Measurements from ENCODE around the gene YLPM1. TPM values are rescaled to one million over a fixed set of nuclear protein-coding genes. Genes with fewer than 3 reads are reported as not detected.

The YLPM1 gene
- total and polyA plus RNA-seq, 2 donors (not counting 1 experiment from before 2014, with no cell fraction given): 22.4 to 116 TPM

DNA sequence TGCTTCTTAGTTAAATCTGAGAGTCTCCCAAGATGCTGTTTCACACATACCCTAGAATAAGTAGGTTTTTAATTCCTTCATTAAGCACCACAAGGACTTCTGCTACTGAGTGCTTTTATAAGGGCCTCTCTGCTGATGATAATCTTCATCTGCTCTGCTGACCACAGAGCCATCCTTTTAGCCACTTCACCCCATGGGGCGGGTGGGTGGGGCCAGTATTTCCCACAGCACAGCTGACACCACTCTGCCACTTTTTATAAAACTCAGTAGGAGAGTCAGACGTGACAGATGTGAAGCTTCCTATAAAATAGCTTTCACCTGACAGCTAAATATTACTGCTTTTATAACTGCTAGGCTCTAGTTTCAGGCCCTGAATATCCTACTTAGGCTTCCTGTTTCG is 29.9 kb upstream of the YLPM1 start:
- intact Hi-C loops (cut with micrococcal nuclease): no loop called here
- Mint-ChIP-seq H3K9me3 (ENCODE audit: insufficient read depth) (no peaks in the 10 kb centered on the region), H3K4me3 (no peak overlapping the region), H3K27ac (no peak overlapping the region), H3K4me1 (no peaks in the 10 kb centered on the region), H3K27me3 (no peaks in the 10 kb centered on the region)
- peaks cover 3% of the 10 kb centered on the region for H3K79me2 ChIP-seq (ENCODE audit: control insufficient read depth, insufficient read depth, low read length)
- H3K4me3 ChIP-seq (ENCODE audit: control extremely low read depth in 1 of 5, extremely low read depth in 1 of 5, insufficient read depth in 1 of 5, low read depth in 2 of 5, low read length in 4 of 5): no peak overlapping the region
- H3K4me2 ChIP-seq (replicated peaks; ENCODE audit: low read depth, low read length, poor library complexity, severe bottlenecking): no peak overlapping the region
- no peak overlapping the region for H2AFZ ChIP-seq (ENCODE audit: insufficient read depth, low read depth, low read length, poor library complexity, severe bottlenecking)
- no peak overlapping the region for H3K27ac ChIP-seq (ENCODE audit: low read length in 2 of 2)
- 100% methylated on average over 2 of the region's 3 CpGs for WGBS (ENCODE audit: insufficient coverage)
- no peaks in the 10 kb centered on the region for H3K9me3 ChIP-seq (ENCODE audit: control extremely low read depth in 1 of 3, control insufficient read depth in 2 of 3, insufficient read depth in 1 of 3, low read length in 2 of 3)
- no peak for TF ChIP-seq EZH2 (IDR thresholded peaks at IDR 0.05; ENCODE audit: borderline replicate concordance, insufficient read depth, low read depth, low read length, poor library complexity, severe bottlenecking)
- TF ChIP-seq, protein P1, sequence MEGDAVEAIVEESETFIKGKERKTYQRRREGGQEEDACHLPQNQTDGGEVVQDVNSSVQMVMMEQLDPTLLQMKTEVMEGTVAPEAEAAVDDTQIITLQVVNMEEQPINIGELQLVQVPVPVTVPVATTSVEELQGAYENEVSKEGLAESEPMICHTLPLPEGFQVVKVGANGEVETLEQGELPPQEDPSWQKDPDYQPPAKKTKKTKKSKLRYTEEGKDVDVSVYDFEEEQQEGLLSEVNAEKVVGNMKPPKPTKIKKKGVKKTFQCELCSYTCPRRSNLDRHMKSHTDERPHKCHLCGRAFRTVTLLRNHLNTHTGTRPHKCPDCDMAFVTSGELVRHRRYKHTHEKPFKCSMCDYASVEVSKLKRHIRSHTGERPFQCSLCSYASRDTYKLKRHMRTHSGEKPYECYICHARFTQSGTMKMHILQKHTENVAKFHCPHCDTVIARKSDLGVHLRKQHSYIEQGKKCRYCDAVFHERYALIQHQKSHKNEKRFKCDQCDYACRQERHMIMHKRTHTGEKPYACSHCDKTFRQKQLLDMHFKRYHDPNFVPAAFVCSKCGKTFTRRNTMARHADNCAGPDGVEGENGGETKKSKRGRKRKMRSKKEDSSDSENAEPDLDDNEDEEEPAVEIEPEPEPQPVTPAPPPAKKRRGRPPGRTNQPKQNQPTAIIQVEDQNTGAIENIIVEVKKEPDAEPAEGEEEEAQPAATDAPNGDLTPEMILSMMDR (IDR thresholded peaks at IDR 0.05): no peak
- DNase-seq (no peak), ATAC-seq (ENCODE audit: low read depth) (no peak)
- H4K20me1 ChIP-seq (ENCODE audit: control insufficient read depth, insufficient read depth, low read length, poor library complexity, severe bottlenecking): no peaks in the 10 kb centered on the region
- peaks cover 9 to 57% of the 10 kb centered on the region in 2 experiments for H3K36me3 ChIP-seq (replicated peaks in 1 of 2; ENCODE audit: control extremely low read depth in 1 of 2, control insufficient read depth in 1 of 2, extremely low read depth in 1 of 2, insufficient read depth in 2 of 2, low read length in 1 of 2)
- no peaks in the 10 kb centered on the region for H3K4me1 ChIP-seq (ENCODE audit: control insufficient read depth in 2 of 2, insufficient read depth in 2 of 2, low read length in 2 of 2)
- no peak overlapping the region for H3K9ac ChIP-seq (ENCODE audit: low read length)
- ChIA-PET CTCF (no interaction called here), POLR2A (no interaction called here)
- H3K27me3 ChIP-seq (replicated peaks in 1 of 4; ENCODE audit: control extremely low read depth in 1 of 4, control insufficient read depth in 3 of 4, insufficient read depth in 4 of 4, low read length in 3 of 4): no peaks in the 10 kb centered on the region

DNA sequence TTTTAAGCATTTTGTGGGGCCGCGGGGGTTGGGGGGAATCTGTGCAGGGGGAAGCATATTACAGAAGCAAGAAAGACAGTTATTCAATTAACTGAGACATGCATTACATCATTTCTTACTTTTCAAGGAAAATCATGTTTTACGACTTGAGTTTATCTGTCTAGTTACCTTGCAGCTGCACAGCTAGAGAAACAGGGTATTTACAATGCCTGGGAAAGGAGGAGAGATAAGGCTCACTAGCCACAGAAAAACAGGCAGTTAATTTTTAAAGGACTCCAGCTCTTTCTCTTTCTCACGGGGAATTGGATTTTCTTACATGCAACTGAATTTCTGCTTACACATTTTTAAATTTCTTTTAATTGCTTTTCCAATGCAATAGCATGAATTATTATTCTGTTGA is 28.0 kb upstream of the YLPM1 start:
- no peak for TF ChIP-seq EZH2 (IDR thresholded peaks at IDR 0.05; ENCODE audit: borderline replicate concordance, insufficient read depth, low read depth, low read length, poor library complexity, severe bottlenecking)
- TF ChIP-seq, protein P1 (IDR thresholded peaks at IDR 0.05): no peak
- no peaks in the 10 kb centered on the region for H3K27me3 Mint-ChIP-seq
- H3K9me3 Mint-ChIP-seq (ENCODE audit: insufficient read depth): no peaks in the 10 kb centered on the region
- H3K4me1 Mint-ChIP-seq: no peaks in the 10 kb centered on the region
- H3K27ac Mint-ChIP-seq: no peak overlapping the region
- H3K36me3 ChIP-seq (replicated peaks in 1 of 2; ENCODE audit: control extremely low read depth in 1 of 2, control insufficient read depth in 1 of 2, extremely low read depth in 1 of 2, insufficient read depth in 2 of 2, low read length in 1 of 2): peaks cover 10 to 65% of the 10 kb centered on the region in 2 experiments
- peaks cover 3% of the 10 kb centered on the region for H3K79me2 ChIP-seq (ENCODE audit: control insufficient read depth, insufficient read depth, low read length)
- H4K20me1 ChIP-seq (ENCODE audit: control insufficient read depth, insufficient read depth, low read length, poor library complexity, severe bottlenecking): no peaks in the 10 kb centered on the region
- H2AFZ ChIP-seq (ENCODE audit: insufficient read depth, low read depth, low read length, poor library complexity, severe bottlenecking): no peak overlapping the region
- DNase-seq (no peak), ATAC-seq (ENCODE audit: low read depth) (no peak)
- no peak overlapping the region for H3K4me3 Mint-ChIP-seq
- H3K27me3 ChIP-seq (replicated peaks in 1 of 4; ENCODE audit: control extremely low read depth in 1 of 4, control insufficient read depth in 3 of 4, insufficient read depth in 4 of 4, low read length in 3 of 4): no peaks in the 10 kb centered on the region
- WGBS (ENCODE audit: insufficient coverage): no CpG with 5 or more reads among the region's 4 CpGs
- intact Hi-C loops (cut with micrococcal nuclease): no loop called here
- CTCF ChIA-PET: no interaction called here
- no peak overlapping the region for H3K4me3 ChIP-seq (ENCODE audit: control extremely low read depth in 1 of 5, extremely low read depth in 1 of 5, insufficient read depth in 1 of 5, low read depth in 2 of 5, low read length in 4 of 5)
- no peaks in the 10 kb centered on the region for H3K4me1 ChIP-seq (ENCODE audit: control insufficient read depth in 2 of 2, insufficient read depth in 2 of 2, low read length in 2 of 2)
- H3K9me3 ChIP-seq (ENCODE audit: control extremely low read depth in 1 of 3, control insufficient read depth in 2 of 3, insufficient read depth in 1 of 3, low read length in 2 of 3): no peaks in the 10 kb centered on the region
- H3K27ac ChIP-seq (ENCODE audit: low read length in 2 of 2): no peak overlapping the region
- POLR2A ChIA-PET: interaction anchor here (0.7 kb wide), 2 partner anchors 101 to 121 kb away, joined by 4 read pairs; no protein-coding TSS in a partner anchor
- no peak overlapping the region for H3K9ac ChIP-seq (ENCODE audit: low read length)
- H3K4me2 ChIP-seq (replicated peaks; ENCODE audit: low read depth, low read length, poor library complexity, severe bottlenecking): no peak overlapping the region

Measured in B cell (primary cell).